Measurements from ENCODE around the gene ARHGEF28.

Gene ARHGEF28

DNA sequence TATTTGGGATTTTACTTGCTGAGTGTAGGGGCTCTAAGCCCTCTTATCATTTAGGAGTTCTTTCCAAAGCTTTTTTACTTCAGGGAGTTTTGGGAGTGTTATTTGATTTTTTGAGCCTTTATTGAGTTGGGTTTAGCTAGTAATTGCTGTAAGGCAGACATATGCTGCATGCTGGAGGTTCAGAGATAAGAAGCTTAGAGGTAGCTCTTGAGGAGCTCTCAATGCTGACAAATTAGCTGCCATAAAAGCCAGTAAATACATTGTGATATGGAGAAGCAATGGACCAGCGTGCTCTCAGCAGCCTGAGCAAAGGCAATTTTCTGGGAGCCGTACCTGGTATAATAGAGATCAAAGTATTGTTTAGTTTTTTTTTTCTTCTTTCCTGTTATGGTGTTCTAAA lies 11.6 kb downstream of the ARHGEF28 start:
- Histone ChIP-seq H3K9me3 (ENCODE audit: control insufficient read depth, low read length) (no peaks in the 10 kb centered on the region), H3K27me3 (replicated peaks; ENCODE audit: control insufficient read depth, insufficient read depth, low read length, poor library complexity, severe bottlenecking) (peaks cover 2% of the 10 kb centered on the region), H3K36me3 (ENCODE audit: control insufficient read depth, insufficient read depth, low read length) (no peaks in the 10 kb centered on the region), H3K4me3 (ENCODE audit: insufficient read depth, low read depth, low read length, poor library complexity, severe bottlenecking) (no peak overlapping the region), H3K4me1 (ENCODE audit: control insufficient read depth, insufficient read depth, low read length, poor library complexity, severe bottlenecking) (no peaks in the 10 kb centered on the region), H3K27ac (ENCODE audit: insufficient read depth, low read length, poor library complexity, severe bottlenecking) (no peak overlapping the region)
- DNase-seq, result no peak

- Histone ChIP-seq H3K4me3 (ENCODE audit: insufficient read depth, low read depth, low read length, poor library complexity, severe bottlenecking) (no peak overlapping the region), H3K9me3 (ENCODE audit: control insufficient read depth, low read length) (no peaks in the 10 kb centered on the region), H3K27me3 (replicated peaks; ENCODE audit: control insufficient read depth, insufficient read depth, low read length, poor library complexity, severe bottlenecking) (peaks cover 2% of the 10 kb centered on the region), H3K27ac (ENCODE audit: insufficient read depth, low read length, poor library complexity, severe bottlenecking) (no peak overlapping the region), H3K4me1 (ENCODE audit: control insufficient read depth, insufficient read depth, low read length, poor library complexity, severe bottlenecking) (no peaks in the 10 kb centered on the region), H3K36me3 (ENCODE audit: control insufficient read depth, insufficient read depth, low read length) (no peaks in the 10 kb centered on the region)
- no peak for DNase-seq
Measured at GRCh38 chr5:73638344-73639095, 12.5 kb downstream of the ARHGEF28 start.

DNA sequence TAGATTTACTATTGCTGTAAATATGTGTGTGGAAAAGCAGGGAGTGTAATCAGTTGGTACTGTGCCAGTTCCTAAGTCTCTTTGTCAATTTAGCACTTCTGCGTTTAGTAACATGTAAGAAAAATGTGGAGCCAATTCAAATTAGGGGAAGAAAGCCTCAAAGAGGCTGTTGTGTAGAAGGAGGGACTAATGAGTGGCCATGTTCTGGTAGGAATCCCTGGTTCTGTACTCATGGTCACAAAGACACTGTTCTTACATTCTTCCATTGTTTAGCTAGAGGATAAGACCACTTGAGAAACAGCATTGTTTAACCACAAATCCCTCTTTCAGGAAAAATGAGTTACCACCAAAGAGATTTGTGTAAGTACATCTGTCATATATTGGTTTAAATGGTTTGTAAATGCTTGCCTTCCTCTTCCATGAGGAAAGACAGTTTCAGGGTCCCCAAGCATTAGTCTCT lies 14.9 kb downstream of the ARHGEF28 start:
- no peak overlapping the region for H3K27ac ChIP-seq (ENCODE audit: insufficient read depth, low read length, poor library complexity, severe bottlenecking)
- no peak for DNase-seq

GRCh38 chr5:73641811-73642210 lies 15.8 kb downstream of the ARHGEF28 start:
- Histone ChIP-seq H3K9me3 (ENCODE audit: control insufficient read depth, low read length) (no peaks in the 10 kb centered on the region), H3K36me3 (ENCODE audit: control insufficient read depth, insufficient read depth, low read length) (no peaks in the 10 kb centered on the region), H3K4me1 (ENCODE audit: control insufficient read depth, insufficient read depth, low read length, poor library complexity, severe bottlenecking) (no peaks in the 10 kb centered on the region), H3K27me3 (replicated peaks; ENCODE audit: control insufficient read depth, insufficient read depth, low read length, poor library complexity, severe bottlenecking) (peaks cover 2% of the 10 kb centered on the region), H3K4me3 (ENCODE audit: insufficient read depth, low read depth, low read length, poor library complexity, severe bottlenecking) (no peak overlapping the region), H3K27ac (ENCODE audit: insufficient read depth, low read length, poor library complexity, severe bottlenecking) (no peak overlapping the region)
- DNase-seq, result no peak

More for the DNA sequence above, 14.9 kb downstream of the ARHGEF28 start:
- Histone ChIP-seq H3K36me3 (ENCODE audit: control insufficient read depth, insufficient read depth, low read length) (no peaks in the 10 kb centered on the region), H3K9me3 (ENCODE audit: control insufficient read depth, low read length) (no peaks in the 10 kb centered on the region), H3K27me3 (replicated peaks; ENCODE audit: control insufficient read depth, insufficient read depth, low read length, poor library complexity, severe bottlenecking) (peaks cover 2% of the 10 kb centered on the region), H3K4me1 (ENCODE audit: control insufficient read depth, insufficient read depth, low read length, poor library complexity, severe bottlenecking) (no peaks in the 10 kb centered on the region), H3K4me3 (ENCODE audit: insufficient read depth, low read depth, low read length, poor library complexity, severe bottlenecking) (no peak overlapping the region)

GRCh38 chr5:73642344-73642743 lies 16.3 kb downstream of the ARHGEF28 start:
- no peak for DNase-seq
- H3K4me3 ChIP-seq (ENCODE audit: insufficient read depth, low read depth, low read length, poor library complexity, severe bottlenecking), result no peak overlapping the region
- no peaks in the 10 kb centered on the region for H3K9me3 ChIP-seq (ENCODE audit: control insufficient read depth, low read length)
- H3K4me1 ChIP-seq (ENCODE audit: control insufficient read depth, insufficient read depth, low read length, poor library complexity, severe bottlenecking), result no peaks in the 10 kb centered on the region
- no peaks in the 10 kb centered on the region for H3K36me3 ChIP-seq (ENCODE audit: control insufficient read depth, insufficient read depth, low read length)
- peaks cover 2% of the 10 kb centered on the region for H3K27me3 ChIP-seq (replicated peaks; ENCODE audit: control insufficient read depth, insufficient read depth, low read length, poor library complexity, severe bottlenecking)
- H3K27ac ChIP-seq (ENCODE audit: insufficient read depth, low read length, poor library complexity, severe bottlenecking), result no peak overlapping the region

GRCh38 chr5:73644385-73644963 lies 18.5 kb downstream of the ARHGEF28 start:
- no peak for DNase-seq
- H3K4me1 ChIP-seq (ENCODE audit: control insufficient read depth, insufficient read depth, low read length, poor library complexity, severe bottlenecking), result no peaks in the 10 kb centered on the region
- H3K4me3 ChIP-seq (ENCODE audit: insufficient read depth, low read depth, low read length, poor library complexity, severe bottlenecking), result no peak overlapping the region
- no peak overlapping the region for H3K27ac ChIP-seq (ENCODE audit: insufficient read depth, low read length, poor library complexity, severe bottlenecking)
- H3K27me3 ChIP-seq (replicated peaks; ENCODE audit: control insufficient read depth, insufficient read depth, low read length, poor library complexity, severe bottlenecking), result peaks cover 1% of the 10 kb centered on the region
- no peaks in the 10 kb centered on the region for H3K9me3 ChIP-seq (ENCODE audit: control insufficient read depth, low read length)
- H3K36me3 ChIP-seq (ENCODE audit: control insufficient read depth, insufficient read depth, low read length), result no peaks in the 10 kb centered on the region

DNA sequence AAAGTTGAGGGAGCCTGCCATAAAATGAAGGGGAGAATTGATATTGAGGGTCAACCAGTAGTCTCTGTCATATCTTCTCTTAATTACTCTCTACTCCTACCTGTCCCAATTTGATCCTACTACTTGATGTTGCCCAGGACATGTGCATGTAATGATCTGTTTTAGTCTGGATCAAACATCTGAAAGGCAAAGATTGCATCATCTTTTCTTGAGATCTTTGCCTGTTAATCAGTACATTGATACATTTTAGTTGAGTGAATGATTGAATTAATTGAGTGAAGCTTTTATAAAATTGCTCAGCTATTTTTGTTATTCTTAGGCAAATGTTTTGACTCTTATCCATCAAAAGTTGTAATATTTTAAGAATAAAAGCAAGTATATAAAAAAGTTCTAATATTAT lies 21.7 kb downstream of the ARHGEF28 start:
- Histone ChIP-seq H3K36me3 (ENCODE audit: control insufficient read depth, insufficient read depth, low read length) (no peaks in the 10 kb centered on the region), H3K27me3 (replicated peaks; ENCODE audit: control insufficient read depth, insufficient read depth, low read length, poor library complexity, severe bottlenecking) (no peaks in the 10 kb centered on the region), H3K9me3 (ENCODE audit: control insufficient read depth, low read length) (no peaks in the 10 kb centered on the region), H3K4me1 (ENCODE audit: control insufficient read depth, insufficient read depth, low read length, poor library complexity, severe bottlenecking) (no peaks in the 10 kb centered on the region), H3K27ac (ENCODE audit: insufficient read depth, low read length, poor library complexity, severe bottlenecking) (no peak overlapping the region), H3K4me3 (ENCODE audit: insufficient read depth, low read depth, low read length, poor library complexity, severe bottlenecking) (no peak overlapping the region)
- DNase-seq, result no peak

GRCh38 chr5:73648515-73648914 lies 22.5 kb downstream of the ARHGEF28 start:
- no peak overlapping the region for H3K4me3 ChIP-seq (ENCODE audit: insufficient read depth, low read depth, low read length, poor library complexity, severe bottlenecking)
- no peaks in the 10 kb centered on the region for H3K9me3 ChIP-seq (ENCODE audit: control insufficient read depth, low read length)
- H3K27ac ChIP-seq (ENCODE audit: insufficient read depth, low read length, poor library complexity, severe bottlenecking), result no peak overlapping the region
- no peaks in the 10 kb centered on the region for H3K4me1 ChIP-seq (ENCODE audit: control insufficient read depth, insufficient read depth, low read length, poor library complexity, severe bottlenecking)
- DNase-seq, result no peak
- H3K27me3 ChIP-seq (replicated peaks; ENCODE audit: control insufficient read depth, insufficient read depth, low read length, poor library complexity, severe bottlenecking), result no peaks in the 10 kb centered on the region
- no peaks in the 10 kb centered on the region for H3K36me3 ChIP-seq (ENCODE audit: control insufficient read depth, insufficient read depth, low read length)

DNA sequence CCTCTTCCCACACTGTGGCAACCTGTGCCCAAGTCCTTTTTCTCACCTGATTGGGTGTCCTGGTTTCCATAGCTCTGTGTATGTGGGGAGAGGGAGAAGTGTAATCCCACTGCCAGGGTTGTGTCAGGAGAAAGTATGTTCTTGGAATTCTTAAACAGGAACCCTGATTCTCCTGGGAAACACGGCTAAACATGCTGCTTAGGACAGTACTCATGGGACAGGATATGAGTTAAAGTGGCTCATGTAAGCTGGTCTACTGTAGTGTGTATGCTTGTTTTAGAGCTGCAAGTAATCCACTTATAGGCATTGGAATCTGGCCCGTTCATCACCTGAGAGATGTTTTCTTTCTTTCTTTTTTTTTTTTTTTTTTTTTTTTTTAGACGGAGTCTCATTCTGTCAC lies 23.9 kb downstream of the ARHGEF28 start:
- H3K4me1 ChIP-seq (ENCODE audit: control insufficient read depth, insufficient read depth, low read length, poor library complexity, severe bottlenecking), result no peaks in the 10 kb centered on the region
- H3K4me3 ChIP-seq (ENCODE audit: insufficient read depth, low read depth, low read length, poor library complexity, severe bottlenecking), result no peak overlapping the region
- DNase-seq, result no peak
- H3K27me3 ChIP-seq (replicated peaks; ENCODE audit: control insufficient read depth, insufficient read depth, low read length, poor library complexity, severe bottlenecking), result no peaks in the 10 kb centered on the region
- H3K9me3 ChIP-seq (ENCODE audit: control insufficient read depth, low read length), result no peaks in the 10 kb centered on the region
- H3K27ac ChIP-seq (ENCODE audit: insufficient read depth, low read length, poor library complexity, severe bottlenecking), result no peak overlapping the region
- H3K36me3 ChIP-seq (ENCODE audit: control insufficient read depth, insufficient read depth, low read length), result no peaks in the 10 kb centered on the region

DNA sequence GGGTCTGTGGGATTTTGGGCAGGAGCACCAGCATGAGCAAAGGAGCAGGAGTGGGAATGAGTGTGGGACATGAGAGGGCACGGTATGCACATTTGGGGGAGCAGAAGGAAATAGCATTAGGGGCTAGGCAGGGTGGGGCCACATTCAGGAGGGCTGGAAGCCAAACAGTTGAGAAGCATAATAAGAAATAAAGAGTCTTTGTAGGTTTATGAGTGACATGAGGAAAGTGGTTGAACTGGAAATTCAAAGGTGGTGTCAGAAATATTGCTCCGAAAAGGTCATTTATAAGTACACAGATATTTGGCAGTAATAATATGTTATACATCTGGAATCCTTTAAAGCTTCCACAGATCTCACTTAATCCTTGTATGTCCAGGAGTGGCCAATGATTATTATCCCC lies 26.4 kb downstream of the ARHGEF28 start:
- H3K36me3 ChIP-seq (ENCODE audit: control insufficient read depth, insufficient read depth, low read length), result no peaks in the 10 kb centered on the region
- H3K9me3 ChIP-seq (ENCODE audit: control insufficient read depth, low read length), result no peaks in the 10 kb centered on the region
- no peak for DNase-seq
- H3K4me3 ChIP-seq (ENCODE audit: insufficient read depth, low read depth, low read length, poor library complexity, severe bottlenecking), result no peak overlapping the region
- no peaks in the 10 kb centered on the region for H3K27me3 ChIP-seq (replicated peaks; ENCODE audit: control insufficient read depth, insufficient read depth, low read length, poor library complexity, severe bottlenecking)
- H3K27ac ChIP-seq (ENCODE audit: insufficient read depth, low read length, poor library complexity, severe bottlenecking), result no peak overlapping the region
- no peaks in the 10 kb centered on the region for H3K4me1 ChIP-seq (ENCODE audit: control insufficient read depth, insufficient read depth, low read length, poor library complexity, severe bottlenecking)

Data from effector memory CD4-positive, alpha-beta T cell (primary cell).